Activated CD4-positive, alpha-beta T cell treated with anti-CD3 and anti-CD28 coated beads, Interleukin-2, amount 10 ng/mL, durations not matched to agents 7 days and 5 days (primary cell): Measurements from ENCODE around the gene NDUFAF5. TPM values are rescaled to one million over a fixed set of nuclear protein-coding genes. Genes with fewer than 3 reads are reported as not detected.
"Not testable (repeated sequence)": the region's sequence is repeated elsewhere in the genome, so short reads cannot be mapped to it uniquely, and the experiment has no call there.

ENCODE experiments used
- CTCF ChIA-PET: fragments of 350-600 bp; sonication (Branson Sonifier 250); formaldehyde crosslinking; loops from one replicate; lab custom pipeline; 2021; ENCODE audit warnings: antibody characterized with exemption; lab: Charles Lee
- POLR2A ChIA-PET: fragments of 350-600 bp; sonication (Branson Sonifier 250); formaldehyde crosslinking; loops from one replicate; lab custom pipeline; 2021; ENCODE audit warnings: antibody characterized with exemption; lab: Charles Lee
- DNase-seq: peaks from one replicate; pipeline ENCODE4 v3.0.0-alpha.2; 2020
- H3K27ac Mint-ChIP-seq: one replicate; pipeline ENCODE4 v1.8.0; 2021; ENCODE audit warnings: mild to moderate bottlenecking, moderate library complexity, mixed read lengths
- H3K27me3 Mint-ChIP-seq: one replicate; pipeline ENCODE4 v1.8.0; 2021; ENCODE audit warnings: mixed read lengths
- H3K36me3 Mint-ChIP-seq: one replicate; pipeline ENCODE4 v1.8.0; 2021; ENCODE audit warnings: low read depth, mixed read lengths
- H3K4me1 Mint-ChIP-seq: one replicate; pipeline ENCODE4 v1.8.0; 2021; ENCODE audit warnings: mixed read lengths
- H3K4me3 Mint-ChIP-seq: one replicate; pipeline ENCODE4 v1.8.0; 2021; ENCODE audit warnings: mild to moderate bottlenecking, moderate library complexity, mixed read lengths
- H3K9me3 Mint-ChIP-seq: one replicate; pipeline ENCODE4 v1.8.0; 2021; ENCODE audit warnings: mixed read lengths
- total RNA-seq, 2 experiments: library from RNA; stranded (reverse); gene quantifications; one replicate each; pipeline ENCODE4 v1.2.3, GENCODE V29; 2021

The NDUFAF5 gene
- total RNA-seq, 2 experiments from 2014 or later, result 21.2 to 25.4 TPM

DNA sequence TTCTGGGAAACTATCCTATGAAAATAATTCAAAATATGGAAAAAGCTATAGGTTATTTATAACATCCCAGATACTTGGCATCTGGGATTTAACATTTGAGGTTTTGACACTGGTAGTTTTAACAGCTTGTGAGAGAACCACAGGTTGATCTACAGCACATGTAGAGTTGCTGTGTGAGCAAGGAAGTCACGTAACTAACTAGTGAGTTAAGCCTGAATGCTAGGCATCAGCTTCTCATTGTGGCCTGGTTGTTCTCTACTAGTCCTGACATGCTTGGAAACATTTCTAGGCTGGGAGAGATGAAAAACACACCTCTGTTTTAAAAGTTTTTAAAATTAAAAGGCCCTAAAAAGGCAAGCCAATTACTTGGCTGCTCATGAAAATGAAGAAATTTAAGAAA, 28.3 kb upstream of the NDUFAF5 start:
- CTCF ChIA-PET, result no interaction called here
- H3K36me3 Mint-ChIP-seq, result peaks cover 13% of the 10 kb centered on the region
- DNase-seq, result no peak

GRCh38 chr20:13758884-13759283, 25.9 kb upstream of the NDUFAF5 start:
- Mint-ChIP-seq H3K27me3 (no peaks in the 10 kb centered on the region), H3K27ac (no peak overlapping the region), H3K4me1 (no peaks in the 10 kb centered on the region), H3K9me3 (no peaks in the 10 kb centered on the region), H3K4me3 (no peak overlapping the region), H3K36me3 (peaks cover 13% of the 10 kb centered on the region)
- DNase-seq, result no peak
- ChIA-PET POLR2A (no interaction called here), CTCF (interaction anchor here (1.9 kb wide), 1 partner anchor 9 kb away, joined by 6 read pairs; no protein-coding TSS in a partner anchor)

More for the DNA sequence above, 28.3 kb upstream of the NDUFAF5 start:
- Mint-ChIP-seq H3K27ac (no peak overlapping the region), H3K4me1 (no peaks in the 10 kb centered on the region), H3K4me3 (no peak overlapping the region), H3K27me3 (no peaks in the 10 kb centered on the region), H3K9me3 (no peaks in the 10 kb centered on the region)
- POLR2A ChIA-PET, result no interaction called here

- CTCF ChIA-PET, POLR2A ChIA-PET: not testable (repeated sequence)
- peaks cover 27% of the 10 kb centered on the region for H3K36me3 Mint-ChIP-seq
Measured at GRCh38 chr20:13760451-13760946, 24.3 kb upstream of the NDUFAF5 start.

DNA sequence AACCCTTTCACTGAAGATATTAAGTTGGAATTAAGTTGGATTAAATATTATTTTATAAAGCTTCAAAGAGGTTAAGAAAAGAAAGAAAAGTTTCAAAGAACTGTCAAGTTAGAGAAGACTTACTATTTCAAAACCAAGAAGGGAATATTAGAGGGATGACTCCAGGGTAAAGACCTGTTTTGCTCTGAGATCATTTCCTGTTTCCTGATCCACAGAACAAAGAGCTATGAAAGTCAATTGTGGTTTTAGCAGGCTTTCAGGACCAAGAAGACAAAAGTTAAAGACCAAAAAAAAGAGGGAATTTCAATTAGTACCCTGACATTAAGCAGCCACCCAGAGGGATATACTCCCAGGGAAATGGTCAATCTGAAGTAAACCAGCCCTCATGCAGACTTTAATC, 19.5 kb upstream of the NDUFAF5 start:
- CTCF ChIA-PET, result interaction anchor here (1.0 kb wide), 1 partner anchor 23 kb away, joined by 6 read pairs; no protein-coding TSS in a partner anchor
- no peak for DNase-seq
- Mint-ChIP-seq H3K27ac (no peak overlapping the region), H3K36me3 (peaks cover 43% of the 10 kb centered on the region), H3K4me1 (peaks cover 6% of the 10 kb centered on the region), H3K9me3 (peaks cover 15% of the 10 kb centered on the region), H3K27me3 (no peaks in the 10 kb centered on the region), H3K4me3 (no peak overlapping the region)
- POLR2A ChIA-PET, result interaction anchor here (0.7 kb wide), 1 partner anchor 37 kb away, joined by 10 read pairs; no protein-coding TSS in a partner anchor

More at GRCh38 chr20:13760451-13760946, 24.3 kb upstream of the NDUFAF5 start:
- H3K4me1 Mint-ChIP-seq, H3K27me3 Mint-ChIP-seq, DNase-seq, H3K27ac Mint-ChIP-seq, H3K9me3 Mint-ChIP-seq, H3K4me3 Mint-ChIP-seq: not testable (repeated sequence)

- peaks cover 15% of the 10 kb centered on the region for H3K9me3 Mint-ChIP-seq
- H3K27me3 Mint-ChIP-seq, result no peaks in the 10 kb centered on the region
- ChIA-PET POLR2A (no interaction called here), CTCF (interaction anchor here (1.0 kb wide), 1 partner anchor 19 kb away, joined by 3 read pairs; the partner anchor contains the start of genes ESF1 and NDUFAF5)
- DNase-seq, result no peak
- H3K4me3 Mint-ChIP-seq, result no peak overlapping the region
- peaks cover 6% of the 10 kb centered on the region for H3K4me1 Mint-ChIP-seq
- no peak overlapping the region for H3K27ac Mint-ChIP-seq
- H3K36me3 Mint-ChIP-seq, result peaks cover 45% of the 10 kb centered on the region
Measured at GRCh38 chr20:13765868-13766416, 18.9 kb upstream of the NDUFAF5 start.

DNA sequence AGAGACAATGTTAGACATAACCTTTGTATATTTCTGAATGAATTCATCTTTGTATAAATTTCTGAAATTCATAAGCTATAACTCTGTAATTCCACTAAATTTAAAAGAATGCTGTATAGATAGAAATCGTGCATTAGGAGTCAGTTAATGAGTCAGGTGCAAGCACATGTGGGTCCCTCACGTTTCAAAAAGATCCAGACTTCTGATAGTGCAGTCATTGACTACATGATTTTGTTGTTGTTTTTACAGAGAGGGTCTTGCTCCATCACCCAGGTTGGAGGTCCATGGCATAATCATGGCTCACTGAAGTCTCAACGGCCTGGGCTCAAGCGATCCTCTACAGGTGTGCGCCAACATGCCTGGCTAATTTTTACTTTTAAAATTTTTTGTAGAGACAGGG, 14.7 kb upstream of the NDUFAF5 start:
- CTCF ChIA-PET, result interaction anchor here (2.5 kb wide), 1 partner anchor 14 kb away, joined by 16 read pairs; the partner anchor contains the start of genes ESF1 and NDUFAF5
- Mint-ChIP-seq H3K9me3 (peaks cover 15% of the 10 kb centered on the region), H3K4me3 (no peak overlapping the region), H3K27ac (no peak overlapping the region), H3K36me3 (peaks cover 48% of the 10 kb centered on the region), H3K4me1 (peaks cover 6% of the 10 kb centered on the region), H3K27me3 (no peaks in the 10 kb centered on the region)
- POLR2A ChIA-PET, result no interaction called here
- DNase-seq, result no peak

GRCh38 chr20:13771853-13772453, 12.9 kb upstream of the NDUFAF5 start:
- Mint-ChIP-seq H3K27ac (no peak overlapping the region), H3K36me3 (peaks cover 43% of the 10 kb centered on the region), H3K4me1 (peaks cover 7% of the 10 kb centered on the region), H3K27me3 (no peaks in the 10 kb centered on the region), H3K9me3 (peaks cover 3% of the 10 kb centered on the region), H3K4me3 (no peak overlapping the region)
- DNase-seq, result no peak
- POLR2A ChIA-PET, result no interaction called here
- CTCF ChIA-PET, result interaction anchor here (0.6 to 2.5 kb wide), 10 partner anchors 9 to 1880 kb away, joined by 3 to 16 read pairs (median 4); partner anchors contain the start of genes ESF1 and NDUFAF5

DNA sequence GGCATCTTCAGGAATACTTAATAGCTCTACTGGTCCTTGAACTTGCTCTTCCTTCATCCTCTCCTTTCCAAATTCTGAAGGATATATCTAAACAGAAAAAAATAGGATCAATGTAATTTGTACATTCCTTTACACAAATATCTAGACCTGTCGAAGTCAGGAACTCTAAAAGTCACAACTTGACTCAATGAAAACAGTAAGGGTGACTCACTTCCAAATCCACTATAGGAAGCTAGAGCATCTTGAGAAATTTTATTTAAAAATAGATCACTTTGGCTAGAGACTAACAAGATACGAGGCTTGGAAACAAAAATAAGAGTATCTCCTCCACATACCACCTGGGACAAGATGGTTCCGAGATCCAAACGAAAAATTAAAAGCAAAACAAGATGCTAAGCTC, 12.3 kb upstream of the NDUFAF5 start:
- peaks cover 10% of the 10 kb centered on the region for H3K4me1 Mint-ChIP-seq
- DNase-seq, result no peak
- H3K27ac Mint-ChIP-seq, result no peak overlapping the region
- H3K27me3 Mint-ChIP-seq, result no peaks in the 10 kb centered on the region
- H3K36me3 Mint-ChIP-seq, result peaks cover 41% of the 10 kb centered on the region
- H3K4me3 Mint-ChIP-seq, result no peak overlapping the region
- CTCF ChIA-PET, result interaction anchor here (0.6 to 2.5 kb wide), 5 partner anchors 9 to 277 kb away, joined by 3 to 16 read pairs (median 3); partner anchors contain the start of genes ESF1 and NDUFAF5
- H3K9me3 Mint-ChIP-seq, result peaks cover 2% of the 10 kb centered on the region
- POLR2A ChIA-PET, result no interaction called here

GRCh38 chr20:13775867-13776266, 9.0 kb upstream of the NDUFAF5 start:
- H3K27ac Mint-ChIP-seq, result peak overlapping the region; percentile 6
- H3K36me3 Mint-ChIP-seq, result peaks cover 46% of the 10 kb centered on the region
- H3K4me1 Mint-ChIP-seq, result peaks cover 23% of the 10 kb centered on the region
- ChIA-PET POLR2A (no interaction called here), CTCF (no interaction called here)
- H3K27me3 Mint-ChIP-seq, result no peaks in the 10 kb centered on the region
- H3K9me3 Mint-ChIP-seq, result no peaks in the 10 kb centered on the region
- DNase-seq, result no peak
- H3K4me3 Mint-ChIP-seq, result no peak overlapping the region

DNA sequence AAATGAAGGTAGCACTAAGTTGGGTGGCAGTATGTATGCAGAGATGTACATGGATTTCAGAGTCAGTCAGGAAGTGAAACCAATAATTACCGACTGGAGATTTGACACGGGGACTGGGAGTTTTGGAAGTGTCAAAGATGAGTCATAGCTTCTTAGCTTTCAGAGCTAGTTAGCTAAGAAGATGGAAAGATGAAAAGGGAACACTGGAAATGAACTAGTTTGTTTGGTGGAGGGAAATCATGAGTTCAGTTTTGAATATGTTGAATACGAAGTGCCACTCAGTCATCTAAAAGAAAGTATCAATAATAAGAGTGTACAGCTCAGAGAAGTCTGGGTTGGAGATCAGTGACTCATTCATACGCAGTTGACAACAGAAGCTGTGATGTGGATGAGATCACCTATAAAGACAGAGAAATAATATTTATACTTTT, 7.6 kb upstream of the NDUFAF5 start:
- no peak overlapping the region for H3K4me3 Mint-ChIP-seq
- no peaks in the 10 kb centered on the region for H3K9me3 Mint-ChIP-seq
- no peaks in the 10 kb centered on the region for H3K27me3 Mint-ChIP-seq
- CTCF ChIA-PET, result interaction anchor here (1.3 to 1.9 kb wide), 2 partner anchors 11 to 27 kb away, joined by 3 to 5 read pairs; no protein-coding TSS in a partner anchor
- no peak for DNase-seq
- H3K27ac Mint-ChIP-seq, result no peak overlapping the region
- peaks cover 24% of the 10 kb centered on the region for H3K4me1 Mint-ChIP-seq
- H3K36me3 Mint-ChIP-seq, result peaks cover 44% of the 10 kb centered on the region
- POLR2A ChIA-PET, result no interaction called here

DNA sequence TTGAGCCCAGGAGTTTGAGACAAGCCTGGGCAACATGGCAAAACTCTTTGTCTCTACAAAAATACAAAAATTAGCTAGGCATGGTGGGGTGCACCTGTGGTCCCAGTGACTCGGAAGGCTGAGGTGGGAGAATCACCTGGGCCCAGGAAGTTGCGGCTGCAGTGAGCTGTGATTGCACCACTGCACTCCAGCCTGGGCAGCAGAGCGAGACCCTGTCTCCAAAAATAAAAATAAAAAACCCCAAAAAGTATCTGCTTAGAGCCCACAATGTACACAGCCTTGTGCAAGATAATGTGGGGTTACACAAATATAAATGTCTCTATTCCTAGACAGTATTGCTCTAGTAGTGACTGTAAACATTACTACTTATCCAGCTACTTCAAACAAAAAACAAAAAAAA, 6.0 kb upstream of the NDUFAF5 start:
- Mint-ChIP-seq H3K27ac (no peak overlapping the region), H3K4me3 (no peak overlapping the region), H3K4me1 (peaks cover 36% of the 10 kb centered on the region), H3K36me3 (peaks cover 47% of the 10 kb centered on the region), H3K9me3 (no peaks in the 10 kb centered on the region), H3K27me3 (no peaks in the 10 kb centered on the region)
- CTCF ChIA-PET, result no interaction called here
- POLR2A ChIA-PET, result no interaction called here
- no peak for DNase-seq

DNA sequence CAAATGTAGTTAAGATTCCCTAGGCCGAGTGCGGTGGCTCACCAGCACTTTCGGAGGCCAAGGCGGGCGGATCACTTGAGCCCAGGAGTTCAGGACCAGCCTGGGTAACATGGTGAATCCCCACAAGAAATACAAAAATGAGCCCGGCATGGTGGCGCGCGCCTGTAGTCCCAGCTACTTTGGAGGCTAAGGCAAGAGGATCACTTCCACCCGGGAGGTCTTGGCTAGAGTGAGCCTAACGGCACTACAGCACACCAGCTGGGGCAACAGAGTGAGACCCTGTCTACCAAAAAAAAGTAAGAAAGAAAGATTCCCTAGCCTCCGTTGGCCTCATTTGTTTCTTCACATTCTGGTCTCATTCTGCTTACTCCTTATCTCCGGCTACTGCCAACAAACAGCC, 1.3 kb upstream of the NDUFAF5 start:
- no peak for DNase-seq
- peaks cover 32% of the 10 kb centered on the region for H3K36me3 Mint-ChIP-seq
- H3K27ac Mint-ChIP-seq, result no peak overlapping the region
- CTCF ChIA-PET, result interaction anchor here (2.2 kb wide), 1 partner anchor 12 kb away, joined by 16 read pairs; no protein-coding TSS in a partner anchor
- POLR2A ChIA-PET, result interaction anchor here (0.7 kb wide), 1 partner anchor 847 kb away, joined by 3 read pairs; no protein-coding TSS in a partner anchor
- no peaks in the 10 kb centered on the region for H3K27me3 Mint-ChIP-seq
- no peaks in the 10 kb centered on the region for H3K9me3 Mint-ChIP-seq
- peak overlapping the region; percentile 90 for H3K4me3 Mint-ChIP-seq
- H3K4me1 Mint-ChIP-seq, result peaks cover 44% of the 10 kb centered on the region
